GM18868 (cell line): ENCODE data around the gene SH3D21.

ENCODE experiments used
- ATAC-seq: cut with Tn5 transposase; IDR thresholded peaks from one replicate; pipeline ENCODE4 v1.9.1; 2021; ENCODE audit warnings: mild to moderate bottlenecking, moderate library complexity; ENCODE audit not compliant: unreplicated experiment

SH3D21 gene

GRCh38 chr1:36306210-36306901, at the start of gene SH3D21:
Gene SH3D21 (plus strand): TSS chr1:36306368. CDS start chr1:36306421, 53 bp downstream.
- ATAC-seq, result peak; percentile 25

- ATAC-seq, result no peak
Observed at GRCh38 chr1:36256558-36257374, 49.4 kb upstream of the SH3D21 start.

DNA sequence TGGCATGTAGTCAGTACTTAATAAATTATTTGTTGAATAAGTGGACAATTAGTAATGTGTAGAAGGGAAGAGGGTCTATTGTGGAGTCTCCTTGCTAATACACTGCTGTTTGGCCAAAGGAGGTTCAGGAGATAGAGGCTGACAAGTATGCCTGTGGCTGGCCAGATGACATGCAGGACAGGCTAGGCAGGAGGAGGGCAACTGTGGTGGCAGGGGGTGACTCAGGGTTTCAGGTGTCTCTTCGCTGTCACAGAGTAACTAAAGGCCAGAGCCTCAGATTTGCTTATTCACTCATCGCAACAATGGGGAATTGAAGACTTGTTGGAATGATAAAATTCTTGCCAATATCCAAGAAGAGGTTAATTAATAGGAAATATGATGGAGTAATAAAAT, 48.8 kb upstream of the SH3D21 start:
- peak; percentile 43 for ATAC-seq

DNA sequence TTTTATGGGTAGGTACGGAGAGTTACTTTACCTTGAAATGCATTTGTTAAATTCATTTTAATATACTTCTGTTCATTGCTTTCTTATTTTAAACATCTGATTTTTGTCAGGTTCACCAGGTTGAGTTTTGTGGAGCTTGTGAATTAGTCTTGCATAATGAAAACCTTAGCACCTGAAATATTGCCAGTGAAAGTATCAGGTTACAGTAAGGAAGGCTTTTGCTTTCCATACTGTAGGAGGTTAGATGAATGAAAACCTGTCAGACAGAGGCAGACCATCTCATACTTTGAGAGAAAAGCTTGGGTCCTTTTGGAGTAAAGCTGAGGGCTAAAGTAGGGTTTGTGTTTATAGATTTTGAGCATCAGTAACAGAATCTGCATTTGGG, 47.2 kb upstream of the SH3D21 start:
- no peak for ATAC-seq

DNA sequence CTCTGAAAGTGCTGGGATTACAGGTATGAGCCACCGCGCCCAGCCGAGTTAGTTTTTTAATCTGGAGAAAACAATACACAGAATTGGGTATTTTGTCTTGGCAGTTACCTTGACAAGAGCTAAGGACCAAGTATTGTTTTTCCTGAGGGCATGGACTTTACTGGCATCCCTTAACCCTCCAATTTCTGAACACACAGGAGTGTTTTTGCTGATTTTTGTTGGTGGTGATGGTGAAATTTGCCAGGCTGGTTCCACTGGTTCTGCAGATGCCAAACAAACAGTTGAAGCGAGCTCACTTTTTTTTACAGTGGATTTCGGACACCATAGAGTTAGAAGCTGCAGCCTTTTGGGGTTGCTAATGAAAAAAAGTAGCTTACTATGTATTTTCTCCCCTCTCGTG, 37.2 kb upstream of the SH3D21 start:
- no peak for ATAC-seq

GRCh38 chr1:36269408-36269838, 36.7 kb upstream of the SH3D21 start:
- ATAC-seq, result no peak

GRCh38 chr1:36273024-36273423, 33.1 kb upstream of the SH3D21 start:
- ATAC-seq, result no peak

DNA sequence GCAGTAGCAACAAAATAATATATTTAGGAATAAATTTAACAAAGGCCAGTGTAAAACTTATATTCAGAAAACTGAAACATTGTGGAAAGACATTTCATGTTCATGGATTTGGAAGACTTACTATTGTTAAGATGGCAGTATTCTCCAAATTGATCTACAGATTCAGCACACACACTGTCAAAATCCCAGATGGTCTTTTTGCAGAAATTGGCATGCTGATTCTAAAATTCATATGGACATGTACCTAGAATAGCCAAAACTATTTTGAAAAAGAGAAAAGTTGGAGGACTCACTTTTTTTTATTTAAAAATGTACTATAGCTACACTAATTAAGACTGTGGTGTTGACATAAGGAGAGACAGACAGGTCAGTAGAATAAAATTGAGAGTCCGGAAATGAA, 32.0 kb upstream of the SH3D21 start:
- ATAC-seq, result no peak

- no peak for ATAC-seq
Observed at GRCh38 chr1:36276688-36277087, 29.5 kb upstream of the SH3D21 start.

DNA sequence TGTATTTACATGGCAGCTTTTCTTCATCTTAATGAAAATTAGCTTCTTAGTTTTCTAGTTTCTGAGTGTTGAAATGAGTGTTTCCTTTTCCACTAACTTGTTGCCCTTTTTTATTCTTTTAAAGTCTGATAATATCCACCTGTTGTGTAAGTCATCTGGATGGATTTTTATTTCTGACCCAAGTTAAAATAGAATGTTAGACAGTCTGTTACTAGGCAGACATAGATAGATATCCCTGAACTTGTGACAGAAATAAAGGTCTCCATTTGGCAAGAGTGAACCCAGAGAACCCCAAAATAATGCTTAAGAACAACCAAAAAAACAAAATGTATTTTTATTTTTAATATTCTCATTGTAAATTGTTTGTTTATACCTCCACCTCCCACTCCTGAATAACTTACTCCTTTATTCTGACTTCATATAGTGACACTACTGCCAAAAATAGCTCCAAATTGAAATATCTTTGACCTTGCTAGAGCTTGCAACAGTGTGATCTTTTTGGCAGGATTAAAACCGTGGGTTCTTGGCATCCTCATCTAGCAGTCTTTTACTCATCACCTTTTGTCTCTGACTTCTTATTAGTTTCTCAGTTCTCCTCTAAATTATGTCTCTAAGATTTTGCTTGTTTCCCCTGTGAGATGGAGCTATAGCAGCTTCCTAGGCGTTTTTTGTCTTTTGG, 26.9 kb upstream of the SH3D21 start:
- ATAC-seq, result no peak

DNA sequence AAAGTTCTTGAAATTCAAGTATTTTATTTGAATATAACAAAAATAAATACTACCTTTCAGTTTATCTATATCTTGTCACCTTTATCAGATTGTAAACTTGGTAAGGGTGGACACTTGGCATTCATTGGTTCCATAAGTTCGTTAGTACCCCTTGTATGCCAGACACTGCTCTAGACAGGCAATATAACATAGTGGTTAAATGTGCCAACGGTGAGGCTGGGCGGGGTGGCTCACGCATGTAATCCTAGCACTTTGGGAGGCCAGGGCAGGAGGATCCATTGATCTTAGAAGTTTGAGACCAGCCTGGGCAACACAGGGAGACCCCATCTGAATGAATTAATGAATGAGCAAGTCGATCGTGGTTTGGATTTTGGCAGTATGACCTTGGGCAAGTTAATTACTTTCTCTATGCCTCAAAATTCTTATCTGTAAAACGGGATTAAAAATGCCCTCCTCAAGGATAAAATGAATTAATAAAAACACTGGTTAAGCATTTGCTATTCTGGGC, 26.3 kb upstream of the SH3D21 start:
- no peak for ATAC-seq

DNA sequence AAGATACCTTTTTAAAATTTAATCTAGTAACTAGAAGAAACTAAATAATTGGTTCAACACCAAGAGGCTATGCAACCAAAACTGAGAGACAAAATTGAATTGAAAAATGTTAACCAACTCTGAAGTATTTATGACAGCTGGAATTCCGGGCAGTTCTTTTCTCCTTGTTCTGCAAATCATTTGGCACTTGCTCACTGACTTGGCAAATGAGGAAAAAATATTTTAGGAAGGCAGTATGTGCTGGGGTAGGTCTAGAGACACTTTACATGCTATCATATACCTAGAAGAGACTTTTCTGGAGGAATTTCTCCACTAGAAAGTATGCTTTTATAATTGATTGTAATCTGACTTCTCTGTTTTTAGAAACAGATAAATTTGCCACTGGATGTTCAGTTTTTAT, 22.1 kb upstream of the SH3D21 start:
- ATAC-seq, result no peak

GRCh38 chr1:36284517-36284916, 21.7 kb upstream of the SH3D21 start:
- ATAC-seq, result no peak

DNA sequence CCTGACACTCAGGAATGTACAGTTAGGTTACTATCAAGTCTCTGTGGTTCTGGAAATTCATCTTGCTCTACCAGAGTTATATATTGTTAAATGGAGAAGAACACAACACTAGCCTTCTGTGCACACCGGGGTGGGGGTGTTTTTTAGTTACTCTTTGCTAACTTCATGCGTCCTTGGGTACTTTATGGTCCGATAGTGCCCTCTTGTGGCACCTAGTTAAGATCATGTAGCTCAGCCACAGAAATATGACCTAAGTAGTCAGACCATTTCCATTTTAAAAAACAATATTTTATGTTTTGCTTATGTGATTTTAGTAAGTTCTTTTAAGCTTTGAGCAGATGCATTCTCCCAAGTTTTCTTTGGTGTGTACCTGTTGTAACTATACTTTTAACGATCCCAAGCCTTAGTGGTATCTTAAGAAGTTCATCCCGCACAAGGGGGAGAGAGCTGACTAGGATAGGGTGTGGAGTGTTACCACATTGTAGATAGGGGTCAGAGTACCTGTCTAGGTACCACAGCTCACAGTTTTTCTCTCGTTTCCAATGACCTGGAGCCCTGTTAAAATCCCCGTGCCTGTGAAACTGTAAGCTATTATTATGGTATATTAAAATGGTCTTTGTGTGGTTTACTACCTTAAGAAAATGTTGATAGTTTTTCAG, 20.6 kb upstream of the SH3D21 start:
- no peak for ATAC-seq

GRCh38 chr1:36286802-36287201, 19.4 kb upstream of the SH3D21 start:
- no peak for ATAC-seq

- ATAC-seq, result no peak
Observed at GRCh38 chr1:36287595-36287994, 18.6 kb upstream of the SH3D21 start.

- ATAC-seq, result no peak
Observed at GRCh38 chr1:36295390-36295789, 10.8 kb upstream of the SH3D21 start.

- ATAC-seq, result no peak
Observed at GRCh38 chr1:36297062-36297461, 9.1 kb upstream of the SH3D21 start.

DNA sequence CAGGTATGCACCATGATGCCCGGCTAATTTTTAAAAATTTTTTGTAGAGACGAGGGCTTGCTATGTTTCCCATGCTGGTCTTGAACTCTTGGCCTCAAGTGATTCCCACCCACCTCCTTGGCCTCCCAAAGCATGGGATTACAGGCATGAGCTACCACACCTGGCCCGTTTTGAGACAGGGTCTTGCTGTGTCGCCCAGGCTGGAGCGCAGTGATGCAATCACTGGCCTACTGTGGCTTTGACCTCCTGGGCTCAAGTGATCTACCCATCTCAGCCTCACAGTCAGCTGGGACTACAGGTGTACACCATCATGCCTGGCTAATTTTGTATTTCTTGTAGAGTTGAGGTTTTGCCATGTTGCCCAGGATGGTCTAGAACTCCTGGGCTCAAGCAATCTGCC, 7.5 kb upstream of the SH3D21 start:
- no peak for ATAC-seq

- ATAC-seq, result no peak
Observed at GRCh38 chr1:36300526-36300925, 5.6 kb upstream of the SH3D21 start.

DNA sequence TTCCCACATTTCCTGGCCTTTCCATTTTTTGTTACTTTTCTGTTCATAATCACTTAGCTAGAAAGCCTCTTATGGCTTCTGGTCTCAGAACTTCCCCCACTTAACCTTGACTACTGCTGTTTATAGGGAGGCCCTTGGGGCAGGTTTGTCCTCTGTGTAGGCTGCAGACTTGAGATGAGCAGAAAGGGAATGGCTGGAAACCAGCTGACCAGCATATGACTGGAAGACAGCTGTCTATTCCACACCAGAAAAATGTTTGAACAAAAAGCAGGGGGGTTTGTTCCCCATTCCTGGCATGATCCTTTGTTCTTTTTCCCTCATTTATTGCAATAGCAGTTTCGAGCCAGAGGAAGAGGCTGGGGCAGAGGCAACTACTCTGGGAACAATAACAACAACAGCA, 4.9 kb upstream of the SH3D21 start:
- ATAC-seq, result no peak
